Natural killer cell treated with Interleukin-12 subunit alpha and Interleukin-12 subunit beta and Interleukin-15 and Interleukin-18, amount 100 ng/mL, for 72 hours (primary cell): ENCODE measurements around the gene TMOD1. TPM values are rescaled to one million over a fixed set of nuclear protein-coding genes. Genes with fewer than 3 reads are reported as not detected.

Experiments used
- ATAC-seq, 2 donors: fragments of 150-1000 bp; cut with Tn5 transposase in 1 of 2; sonication (Bioruptor Pico), chemical (Tn5 transposase) in 1 of 2; 2 replicates each; pipeline ENCODE4 v1.10.0; 2021
- DNase-seq: peaks from one replicate; pipeline ENCODE4 v3.0.0; 2022; ENCODE audit warnings: low spot score
- H3K27ac Mint-ChIP-seq, 2 donors: 1 replicate in 1 of 2; 2 replicates in 1 of 2; pipeline ENCODE4 v1.8.0; 2022; ENCODE audit warnings: mixed read lengths in 2 of 2, mild to moderate bottlenecking in 1 of 2, moderate library complexity in 1 of 2
- H3K27me3 Mint-ChIP-seq, 2 donors: 1 replicate in 1 of 2; 2 replicates in 1 of 2; pipeline ENCODE4 v1.8.0; 2022; ENCODE audit warnings: mixed read lengths in 2 of 2
- H3K36me3 Mint-ChIP-seq: one replicate; pipeline ENCODE4 v1.8.0; 2022; ENCODE audit warnings: mixed read lengths
- H3K4me1 Mint-ChIP-seq, 2 donors: 1 replicate in 1 of 2; 2 replicates in 1 of 2; pipeline ENCODE4 v1.8.0; 2022; ENCODE audit warnings: low read depth in 2 of 2, mixed read lengths in 2 of 2, mild to moderate bottlenecking in 1 of 2
- H3K4me3 Mint-ChIP-seq: one replicate; pipeline ENCODE4 v1.8.0; 2022; ENCODE audit warnings: mixed read lengths
- H3K9me3 Mint-ChIP-seq: 2 replicates; pipeline ENCODE4 v1.8.0; 2022; ENCODE audit warnings: mixed read lengths
- total RNA-seq, 2 donors: library from RNA; stranded (reverse); gene quantifications; one replicate each; pipeline ENCODE4 v1.2.3, GENCODE V29; 2022

Gene TMOD1
- total RNA-seq, 2 donors from 2014 or later, result 1.1 to 2.1 TPM

GRCh38 chr9:97554566-97555075 is 53.2 kb downstream of the TMOD1 start:
- H3K27me3 Mint-ChIP-seq, result peaks cover 33 to 34% of the 10 kb centered on the region in 2 donors
- ATAC-seq (no peak), DNase-seq (no peak)
- no peak overlapping the region for H3K27ac Mint-ChIP-seq
- H3K9me3 Mint-ChIP-seq, result no peaks in the 10 kb centered on the region
- peaks cover 0 to 3% of the 10 kb centered on the region in 2 donors for H3K4me1 Mint-ChIP-seq
- no peak overlapping the region for H3K4me3 Mint-ChIP-seq
- H3K36me3 Mint-ChIP-seq, result no peaks in the 10 kb centered on the region

- Mint-ChIP-seq H3K27me3 (peaks cover 34 to 36% of the 10 kb centered on the region in 2 donors), H3K27ac (no peak overlapping the region), H3K4me1 (peaks cover 0 to 3% of the 10 kb centered on the region in 2 donors), H3K36me3 (no peaks in the 10 kb centered on the region), H3K4me3 (no peak overlapping the region), H3K9me3 (no peaks in the 10 kb centered on the region)
- no peak for ATAC-seq
- DNase-seq, result no peak
Observed at GRCh38 chr9:97555164-97555563, 53.7 kb downstream of the TMOD1 start.

- Mint-ChIP-seq H3K36me3 (no peaks in the 10 kb centered on the region), H3K27me3 (peaks cover 34 to 38% of the 10 kb centered on the region in 2 donors), H3K4me3 (no peak overlapping the region), H3K9me3 (no peaks in the 10 kb centered on the region), H3K27ac (no peak overlapping the region), H3K4me1 (peaks cover 0 to 3% of the 10 kb centered on the region in 2 donors)
- DNase-seq, result no peak
- ATAC-seq, result peak; percentile 14 to 34
Observed at GRCh38 chr9:97556036-97556720, 54.7 kb downstream of the TMOD1 start.

DNA sequence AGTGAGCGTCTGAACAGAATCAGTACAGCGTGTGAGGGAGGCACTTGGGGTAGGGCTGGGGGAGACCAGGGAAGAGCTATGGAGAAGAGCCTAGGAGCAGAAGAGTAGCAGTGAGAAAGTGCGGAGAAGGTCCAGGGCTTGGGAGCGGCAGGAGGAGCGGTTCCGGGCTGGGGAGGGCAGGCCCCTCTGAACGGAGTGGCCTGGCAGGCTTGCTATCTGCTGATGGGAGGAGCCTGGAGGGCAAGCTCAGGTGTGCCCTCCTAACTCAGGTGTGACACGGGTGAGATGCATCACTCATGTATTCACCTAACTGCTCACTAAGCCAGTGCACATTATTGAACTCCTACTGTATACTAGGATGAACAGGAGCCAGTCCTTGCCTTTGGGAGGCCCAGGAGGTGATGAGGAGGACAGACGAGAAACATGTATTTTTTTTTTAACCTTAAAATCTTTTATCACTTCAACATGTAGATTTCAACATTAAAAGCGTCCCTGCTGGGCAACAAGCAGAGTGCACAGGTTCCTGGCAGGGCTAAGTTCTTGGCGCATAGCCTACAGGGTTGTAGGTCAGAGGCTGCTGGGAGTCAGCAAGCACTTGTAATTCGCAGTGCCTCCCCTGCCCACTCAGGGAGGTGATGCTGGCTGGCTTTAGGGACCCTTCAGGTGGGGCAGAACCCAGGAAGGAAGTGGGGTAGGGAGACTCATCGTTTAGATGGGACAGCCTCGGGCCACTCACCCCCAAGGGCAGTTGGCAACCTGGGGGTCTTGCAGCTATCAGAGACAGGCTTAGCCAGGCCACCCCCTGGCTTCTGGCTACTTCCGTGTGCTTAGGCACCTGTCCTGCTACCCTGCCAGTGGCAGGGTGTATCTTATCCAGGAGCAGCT is 55.5 kb downstream of the TMOD1 start:
- Mint-ChIP-seq H3K4me3 (no peak overlapping the region), H3K27me3 (peaks cover 32 to 42% of the 10 kb centered on the region in 2 donors)

DNA sequence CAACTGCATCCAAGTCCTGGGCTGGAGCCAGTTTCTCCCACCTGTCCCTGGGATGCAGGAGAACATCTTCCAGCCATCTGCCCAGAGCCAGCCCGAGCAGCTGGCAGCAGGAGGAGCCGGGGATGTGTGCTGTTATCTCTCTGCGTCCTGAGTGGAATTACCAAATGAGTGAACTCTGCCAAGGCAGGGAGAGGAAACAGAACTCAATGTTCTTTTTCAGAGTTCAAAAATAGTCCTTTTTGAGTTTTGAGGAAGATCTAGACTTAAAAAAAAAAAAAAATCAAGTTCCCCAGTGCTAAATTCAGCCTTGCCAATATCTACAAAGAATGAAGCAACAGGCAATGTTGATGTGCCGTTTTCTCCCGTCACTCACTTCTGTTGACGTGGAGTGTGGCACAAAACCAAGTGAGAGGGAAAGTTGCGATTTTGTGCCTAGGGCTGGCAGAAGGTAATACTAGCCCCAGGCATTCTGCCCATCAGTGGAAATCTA is 56.2 kb downstream of the TMOD1 start:
- no peak for ATAC-seq
- peaks cover 25 to 38% of the 10 kb centered on the region in 2 donors for H3K27me3 Mint-ChIP-seq
- H3K36me3 Mint-ChIP-seq, result no peaks in the 10 kb centered on the region
- no peak for DNase-seq
- H3K4me1 Mint-ChIP-seq, result peaks cover 0 to 3% of the 10 kb centered on the region in 2 donors
- no peaks in the 10 kb centered on the region for H3K9me3 Mint-ChIP-seq
- no peak overlapping the region for H3K27ac Mint-ChIP-seq
- H3K4me3 Mint-ChIP-seq, result no peak overlapping the region

More for the DNA sequence above, 55.5 kb downstream of the TMOD1 start:
- Mint-ChIP-seq H3K36me3 (no peaks in the 10 kb centered on the region), H3K9me3 (no peaks in the 10 kb centered on the region), H3K27ac (no peak overlapping the region), H3K4me1 (peaks cover 0 to 3% of the 10 kb centered on the region in 2 donors)
- DNase-seq (no peak), ATAC-seq (peak in 1 of 2 donors; percentile 22)

DNA sequence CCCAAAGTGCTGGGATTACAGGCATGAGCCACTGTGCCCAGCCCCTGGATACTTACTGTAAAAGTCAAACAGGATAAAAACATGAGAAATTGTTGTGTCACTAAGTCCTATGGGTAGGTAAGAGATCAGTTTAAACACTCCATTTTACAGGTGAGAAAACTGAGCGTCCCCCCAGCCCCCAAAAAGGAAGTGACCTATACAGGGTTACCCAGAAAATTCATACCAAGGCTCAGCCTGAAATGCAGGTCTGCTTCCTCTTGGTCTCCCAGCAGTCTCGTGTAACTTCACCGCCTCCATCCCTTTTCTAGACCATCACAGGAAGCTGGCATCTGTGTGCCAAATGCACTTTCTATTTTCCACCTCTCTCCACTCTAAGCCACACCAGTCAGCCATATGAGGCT is 57.2 kb downstream of the TMOD1 start:
- H3K27ac Mint-ChIP-seq, result no peak overlapping the region
- DNase-seq, result no peak
- no peak for ATAC-seq
- H3K4me3 Mint-ChIP-seq, result no peak overlapping the region
- H3K9me3 Mint-ChIP-seq, result no peaks in the 10 kb centered on the region
- H3K27me3 Mint-ChIP-seq, result peaks cover 18 to 38% of the 10 kb centered on the region in 2 donors
- peaks cover 0 to 3% of the 10 kb centered on the region in 2 donors for H3K4me1 Mint-ChIP-seq
- H3K36me3 Mint-ChIP-seq, result no peaks in the 10 kb centered on the region

GRCh38 chr9:97559111-97559514 is 57.6 kb downstream of the TMOD1 start:
- Mint-ChIP-seq H3K27me3 (peaks cover 18 to 38% of the 10 kb centered on the region in 2 donors), H3K27ac (no peak overlapping the region)
- no peak for DNase-seq

GRCh38 chr9:97560154-97560553 is 58.7 kb downstream of the TMOD1 start:
- Mint-ChIP-seq H3K4me1 (peaks cover 0 to 3% of the 10 kb centered on the region in 2 donors), H3K27ac (no peak overlapping the region), H3K4me3 (no peak overlapping the region), H3K27me3 (peaks cover 18 to 33% of the 10 kb centered on the region in 2 donors), H3K9me3 (no peaks in the 10 kb centered on the region), H3K36me3 (no peaks in the 10 kb centered on the region)
- ATAC-seq (no peak), DNase-seq (no peak)

More at GRCh38 chr9:97559111-97559514, 57.6 kb downstream of the TMOD1 start:
- Mint-ChIP-seq H3K9me3 (no peaks in the 10 kb centered on the region), H3K4me3 (no peak overlapping the region), H3K36me3 (no peaks in the 10 kb centered on the region), H3K4me1 (peaks cover 0 to 3% of the 10 kb centered on the region in 2 donors)
- ATAC-seq, result no peak

DNA sequence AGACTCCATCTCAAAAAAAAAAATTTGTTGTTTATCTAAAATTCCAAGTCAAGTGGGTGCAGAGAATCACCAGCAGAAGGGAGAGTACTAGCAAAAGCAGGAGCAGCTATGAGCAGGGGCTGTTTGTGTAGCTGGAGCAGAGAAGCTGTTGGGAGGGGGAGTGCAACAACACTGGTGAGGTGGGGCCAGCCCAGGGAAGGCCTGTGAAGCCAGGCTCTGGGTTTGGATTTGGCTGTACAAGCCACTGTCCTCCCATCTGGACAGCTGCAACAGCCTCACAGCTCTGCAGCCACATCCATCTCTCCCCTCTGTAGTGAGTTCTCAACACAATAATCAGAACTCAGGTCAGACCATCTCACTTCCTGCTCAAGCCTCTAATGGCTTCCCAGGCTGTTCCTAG is 59.4 kb downstream of the TMOD1 start:
- peaks cover 0 to 3% of the 10 kb centered on the region in 2 donors for H3K4me1 Mint-ChIP-seq
- ATAC-seq (no peak), DNase-seq (no peak)
- no peaks in the 10 kb centered on the region for H3K36me3 Mint-ChIP-seq
- no peaks in the 10 kb centered on the region for H3K9me3 Mint-ChIP-seq
- no peak overlapping the region for H3K4me3 Mint-ChIP-seq
- H3K27me3 Mint-ChIP-seq, result peaks cover 17 to 31% of the 10 kb centered on the region in 2 donors
- H3K27ac Mint-ChIP-seq, result no peak overlapping the region

GRCh38 chr9:97561501-97561900 is 60.0 kb downstream of the TMOD1 start:
- Mint-ChIP-seq H3K4me3 (no peak overlapping the region), H3K27ac (no peak overlapping the region), H3K36me3 (no peaks in the 10 kb centered on the region), H3K27me3 (peaks cover 10 to 24% of the 10 kb centered on the region in 2 donors), H3K9me3 (no peaks in the 10 kb centered on the region), H3K4me1 (peaks cover 0 to 1% of the 10 kb centered on the region in 2 donors)
- DNase-seq (no peak), ATAC-seq (peak in 1 of 2 donors; percentile 11)

DNA sequence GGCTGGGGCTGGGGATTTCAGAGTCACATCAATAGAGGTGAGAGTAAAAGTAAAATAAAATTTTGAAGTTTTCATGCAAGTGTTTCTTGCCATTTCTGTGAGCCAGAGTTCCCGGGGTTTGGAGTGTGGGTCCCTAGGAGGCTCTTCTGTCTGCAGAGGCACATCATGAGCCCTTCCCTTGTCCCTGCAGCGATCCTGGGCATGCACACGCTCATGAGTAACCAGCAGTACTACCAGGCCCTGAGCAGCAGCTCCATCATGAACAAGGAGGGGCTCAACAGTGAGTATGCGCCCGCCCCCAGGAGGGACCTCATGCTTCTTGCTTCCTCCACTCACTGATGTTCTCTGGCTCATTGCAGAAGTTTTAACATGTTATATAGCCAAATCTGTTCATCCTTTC is 61.1 kb downstream of the TMOD1 start:
- Mint-ChIP-seq H3K4me1 (no peaks in the 10 kb centered on the region), H3K27ac (no peak overlapping the region), H3K27me3 (peaks cover 7 to 20% of the 10 kb centered on the region in 2 donors), H3K36me3 (no peaks in the 10 kb centered on the region), H3K4me3 (no peak overlapping the region), H3K9me3 (no peaks in the 10 kb centered on the region)
- ATAC-seq (no peak), DNase-seq (no peak)

- no peak for DNase-seq
- H3K27ac Mint-ChIP-seq, result no peak overlapping the region
- peaks cover 7 to 19% of the 10 kb centered on the region in 2 donors for H3K27me3 Mint-ChIP-seq
- H3K4me3 Mint-ChIP-seq, result no peak overlapping the region
- H3K9me3 Mint-ChIP-seq, result no peaks in the 10 kb centered on the region
- no peak for ATAC-seq
- H3K36me3 Mint-ChIP-seq, result no peaks in the 10 kb centered on the region
- H3K4me1 Mint-ChIP-seq, result no peaks in the 10 kb centered on the region
Observed at GRCh38 chr9:97563458-97564135, 62.1 kb downstream of the TMOD1 start.
